K562 (cell line): Measurements from ENCODE around the gene FAM171A2. TPM values are rescaled to one million over a fixed set of nuclear protein-coding genes. Genes with fewer than 3 reads are reported as not detected.
A peak's percentile ranks its signal among the peaks of the same experiment; 100 is the strongest.

ENCODE experiments used
- E2F4 ChIP-seq: sonication (generic); formaldehyde crosslinking; IDR thresholded peaks from 2 replicates; pipeline ENCODE4 v1.8.0; 2022; ENCODE audit warnings: mild to moderate bottlenecking, low read depth, missing genetic modification reagents
- E2F6 ChIP-seq, 2 experiments: IDR thresholded peaks; 2 replicates each; pipeline ENCODE4 v1.6.1; 2011; ENCODE audit warnings: borderline replicate concordance in 1 of 2, control low read depth in 1 of 2, low read depth in 1 of 2, low read length in 1 of 2, mild to moderate bottlenecking in 1 of 2, mixed read lengths in 1 of 2, moderate library complexity in 1 of 2; ENCODE audit not compliant: insufficient read depth in 1 of 2, insufficient read length in 1 of 2, poor library complexity in 1 of 2, severe bottlenecking in 1 of 2; ENCODE audit errors: extremely low read depth in 1 of 2
- PYGO2 ChIP-seq: fragments of 450-650 bp; IDR thresholded peaks from 2 replicates; pipeline ENCODE4 v1.6.1; 2016; ENCODE audit warnings: mild to moderate bottlenecking, missing genetic modification characterization, moderate library complexity, missing compliant biosample characterization
- RBM39 ChIP-seq: fragments of 200-400 bp; formaldehyde crosslinking; optimal IDR thresholded peaks from 2 replicates; pipeline ENCODE3; 2018; ENCODE audit warnings: low read depth, low read length
- SRSF9 ChIP-seq: fragments of 200-400 bp; formaldehyde crosslinking; IDR thresholded peaks from 2 replicates; pipeline ENCODE4 v1.6.1; 2017; ENCODE audit warnings: low read depth, low read length, borderline replicate concordance
- ZNF282 ChIP-seq: sonication (generic); formaldehyde crosslinking; IDR thresholded peaks from 2 replicates; pipeline ENCODE4 v1.8.1; 2023; ENCODE audit warnings: missing genetic modification reagents
- polyA plus RNA-seq, 8 experiments: library from polyadenylated mRNA; depleted of rRNA in 4 of 8; stranded (reverse) in 5 of 8; unstranded in 3 of 8; fragments of >200 nt; fragmentation: Nextera tagmentation in 2 of 8; fragmentation: Illumina TruSeq in 1 of 8; extraction: Ambion mirVana in 2 of 8; extraction: Trizol in 1 of 8; gene quantifications; 2 replicates each; pipeline versions ENCODE4 v1.2.1 to v1.2.3, GENCODE V29; 2011 to 2014; ENCODE audit warnings: inconsistent platforms in 1 of 8, missing spikeins in 1 of 8
- total RNA-seq, 7 experiments: library from RNA; depleted of rRNA in 6 of 7; stranded (reverse); fragments of >200 nt in 6 of 7; fragmentation: Illumina TruSeq in 2 of 7; extraction: Trizol in 2 of 7; gene quantifications; 2 replicates each; pipeline versions ENCODE4 v1.2.1 to v1.2.3, GENCODE V29; 2011 to 2021; ENCODE audit warnings: low replicate concordance in 1 of 7

FAM171A2 gene
- total and polyA plus RNA-seq, 9 of the 15 experiments (the other 6 are each of a cell fraction or from before 2014, with no cell fraction given), result 0.10 to 10.2 (median 2.0) TPM; not detected in 1

- TF ChIP-seq E2F6 (IDR thresholded peaks at IDR 0.05; ENCODE audit: borderline replicate concordance in 1 of 2, extremely low read depth in 1 of 2, insufficient read depth in 1 of 2, insufficient read length in 1 of 2, low read depth in 1 of 2, low read length in 1 of 2, poor library complexity in 1 of 2, severe bottlenecking in 1 of 2), result peak in 1 of 2 experiments; percentile 9
- TF ChIP-seq SRSF9, result no peak
- TF ChIP-seq ZNF282 (CRISPR knock-in tag), result no peak
- no peak for TF ChIP-seq PYGO2 (tag)
- no peak for TF ChIP-seq E2F4 (CRISPR knock-in tag)
- no peak for TF ChIP-seq RBM39
These were observed 22.5 kb upstream of the FAM171A2 start (continued) for GRCh38 chr17:44386182-44386525.
